Stomach (tissue), 9 donors: ENCODE measurements around the gene SHD. TPM values are rescaled to one million over a fixed set of nuclear protein-coding genes. Genes with fewer than 3 reads are reported as not detected.

Experiments
- DNase-seq, 2 donors: peaks; one replicate each; pipeline versions ENCODE4 v3.0.0 to v3.0.0-alpha.2; 2013 to 2019
- H3K27ac ChIP-seq, 5 donors: fragments of 200-600 bp in 4 of 5; sonication (generic) in 4 of 5; one replicate each; pipeline ENCODE4 v1.5.1; 2013 to 2019; ENCODE audit warnings: mild to moderate bottlenecking in 1 of 5, moderate library complexity in 1 of 5
- H3K27me3 ChIP-seq, 3 donors: fragments of 200-600 bp; sonication (generic); one replicate each; pipeline ENCODE4 v1.5.1; 2017 to 2019; ENCODE audit warnings: mixed run types in 1 of 3
- H3K36me3 ChIP-seq, 4 donors: fragments of 200-600 bp; sonication (generic); 1 replicate in 3 of 4; 2 replicates in 1 of 4; pipeline ENCODE4 v1.5.1; 2016 to 2019
- H3K4me1 ChIP-seq, 4 donors: fragments of 200-600 bp; sonication (generic); one replicate each; pipeline ENCODE4 v1.5.1; 2016 to 2019
- H3K4me3 ChIP-seq, 4 donors: fragments of 200-600 bp; sonication (generic) in 3 of 4; one replicate each; pipeline ENCODE4 v1.5.1; 2016 to 2019; ENCODE audit warnings: mild to moderate bottlenecking in 1 of 4
- H3K9me3 ChIP-seq, 4 donors: fragments of 200-600 bp; sonication (generic); one replicate each; pipeline ENCODE4 v1.5.1; 2016 to 2019
- EP300 ChIP-seq: sonication (generic); formaldehyde crosslinking; IDR thresholded peaks from one replicate; pipeline ENCODE4 v1.6.1; 2017; ENCODE audit warnings: antibody characterized with exemption
- POLR2A ChIP-seq, 4 donors: fragments of 450-650 bp; IDR thresholded peaks; one replicate each; pipeline ENCODE4 v1.6.1; 2016; ENCODE audit warnings: antibody characterized with exemption in 4 of 4, control low read depth in 2 of 4, mild to moderate bottlenecking in 1 of 4, moderate library complexity in 1 of 4
- POLR2AphosphoS5 ChIP-seq, 3 donors: sonication (generic); formaldehyde crosslinking; IDR thresholded peaks; one replicate each; pipeline ENCODE4 v1.6.1; 2016; ENCODE audit warnings: antibody characterized with exemption in 3 of 3
- WGBS, 5 donors: extraction: QIAGEN DNeasy Blood & Tissue Kit in 3 of 5; methylation state at CpG; one replicate each; pipeline versions ENCODE4 v1.1.5 to v1.1.7; 2013 to 2018; 5-methylcytosine and 5-hydroxymethylcytosine counted together
- intact Hi-C: fragments of 100-400 bp; cut with DNase I; formaldehyde crosslinking; loops from one replicate; pipeline ENCODE4 v1.15.1; 2023; ENCODE audit warnings: low total_unique reads
- polyA plus RNA-seq, 3 donors: library from polyadenylated mRNA; stranded (reverse); fragments of 200-250 nt; gene quantifications; one replicate each; pipeline ENCODE4 v1.2.3, GENCODE V29; 2013
- total RNA-seq, 5 donors: library from RNA; depleted of rRNA; stranded (reverse); fragments of >200 nt; gene quantifications; one replicate each; pipeline versions ENCODE4 v1.1.0 to v1.2.3, GENCODE V29; 2014 to 2016
- TF ChIP-seq, protein P1 (sequence below), 7 experiments: fragments of 450-650 bp in 4 of 7; fragments of 200-600 bp in 3 of 7; sonication (generic) in 3 of 7; IDR thresholded peaks; one replicate each; pipeline ENCODE4 v1.5.1; 2016 to 2019; ENCODE audit warnings: antibody characterized with exemption in 7 of 7, control low read depth in 2 of 7, mild to moderate bottlenecking in 1 of 7
- donor health status: healthy with polysubstance abuse.
- donor health status: Bipolar disorder and iron deficiency.
- donor health status: healthy.

Gene SHD
- total and polyA plus RNA-seq, 8 donors: 7.0 TPM; not detected in 7

DNA sequence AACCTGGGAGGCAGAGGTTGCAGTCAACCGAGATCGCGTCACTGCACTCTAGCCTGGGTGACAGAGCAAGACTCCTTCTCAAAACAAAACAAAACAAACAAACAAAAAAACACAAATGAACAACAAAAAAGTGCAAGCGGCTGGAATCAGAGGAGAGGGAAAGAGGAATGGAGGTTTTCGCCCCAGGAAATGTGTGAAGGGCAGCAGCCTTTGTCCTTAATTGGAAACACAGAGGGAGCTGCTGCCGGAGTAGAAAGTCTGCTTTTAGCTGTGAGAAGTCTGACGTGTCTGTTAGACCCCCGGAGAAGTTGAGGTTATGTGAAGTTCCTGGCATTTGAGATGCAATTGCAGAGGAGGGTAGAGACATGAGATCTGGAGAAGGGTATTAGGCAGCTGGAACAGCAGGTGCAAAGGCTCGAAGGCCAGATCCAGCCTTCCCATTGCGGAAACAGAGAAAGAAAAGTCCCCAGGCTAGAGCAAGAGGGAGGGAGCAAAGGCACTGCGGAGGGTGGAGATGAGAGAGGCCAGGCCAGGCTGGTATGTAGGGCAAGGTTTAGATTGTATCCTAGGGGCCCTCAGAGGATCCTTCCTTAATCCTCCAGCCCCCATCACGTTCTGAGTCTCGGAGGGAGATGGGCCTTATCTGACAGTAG lies 22.6 kb downstream of the SHD start:
- peak in 1 of 2 donors; percentile 44 for DNase-seq
- TF ChIP-seq, protein P1, sequence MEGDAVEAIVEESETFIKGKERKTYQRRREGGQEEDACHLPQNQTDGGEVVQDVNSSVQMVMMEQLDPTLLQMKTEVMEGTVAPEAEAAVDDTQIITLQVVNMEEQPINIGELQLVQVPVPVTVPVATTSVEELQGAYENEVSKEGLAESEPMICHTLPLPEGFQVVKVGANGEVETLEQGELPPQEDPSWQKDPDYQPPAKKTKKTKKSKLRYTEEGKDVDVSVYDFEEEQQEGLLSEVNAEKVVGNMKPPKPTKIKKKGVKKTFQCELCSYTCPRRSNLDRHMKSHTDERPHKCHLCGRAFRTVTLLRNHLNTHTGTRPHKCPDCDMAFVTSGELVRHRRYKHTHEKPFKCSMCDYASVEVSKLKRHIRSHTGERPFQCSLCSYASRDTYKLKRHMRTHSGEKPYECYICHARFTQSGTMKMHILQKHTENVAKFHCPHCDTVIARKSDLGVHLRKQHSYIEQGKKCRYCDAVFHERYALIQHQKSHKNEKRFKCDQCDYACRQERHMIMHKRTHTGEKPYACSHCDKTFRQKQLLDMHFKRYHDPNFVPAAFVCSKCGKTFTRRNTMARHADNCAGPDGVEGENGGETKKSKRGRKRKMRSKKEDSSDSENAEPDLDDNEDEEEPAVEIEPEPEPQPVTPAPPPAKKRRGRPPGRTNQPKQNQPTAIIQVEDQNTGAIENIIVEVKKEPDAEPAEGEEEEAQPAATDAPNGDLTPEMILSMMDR (IDR thresholded peaks at IDR 0.05): no peak
- TF ChIP-seq EP300 (no peak), POLR2AphosphoS5 (IDR thresholded peaks at IDR 0.05) (no peak), POLR2A (IDR thresholded peaks at IDR 0.05) (no peak)
- H3K4me3 ChIP-seq: no peak overlapping the region

DNA sequence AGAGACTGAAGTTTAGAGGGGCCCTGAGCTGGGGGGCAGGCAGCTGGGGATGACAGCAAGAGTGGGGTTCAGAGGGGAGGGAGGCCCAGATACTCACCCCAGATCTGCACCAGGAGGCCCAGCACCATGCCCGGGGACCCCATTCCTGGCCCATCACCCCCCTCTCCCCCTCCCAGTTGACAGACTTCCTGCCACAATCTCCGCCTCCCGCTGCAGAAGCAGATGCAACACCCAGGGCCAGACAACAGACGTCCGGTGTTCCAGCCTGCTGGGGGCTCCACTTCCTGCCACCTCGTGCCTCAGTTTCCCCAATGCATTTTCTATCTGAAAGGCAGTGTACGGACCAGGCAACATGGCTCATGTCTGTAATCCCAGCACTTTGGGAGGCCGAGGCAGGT lies 23.2 kb downstream of the SHD start, which contains the start of gene TMIGD2:
TSS of gene TMIGD2 (minus strand) at position 147 of the 398 bp plus-strand sequence. CDS start at position 143, 4 bp downstream.
- DNase-seq: no peak
- intact Hi-C loops: no loop called here
- no peak within 1 kb of the TSS for H3K27ac ChIP-seq
- no peaks in the 10 kb centered on the region for H3K9me3 ChIP-seq
- 46 to 68% (median 65%) methylated on average over 8 of the region's 8 CpGs for WGBS, 5 donors
- H3K4me3 ChIP-seq: no peak within 1 kb of the TSS
- TF ChIP-seq POLR2AphosphoS5 (IDR thresholded peaks at IDR 0.05) (no peak), EP300 (no peak), POLR2A (IDR thresholded peaks at IDR 0.05) (no peak)
- TF ChIP-seq, protein P1 (IDR thresholded peaks at IDR 0.05): no peak
- H3K36me3 ChIP-seq: no peaks in the 10 kb centered on the region
- peaks cover 0 to 10% (median 8%) of the 10 kb centered on the region in 4 donors for H3K4me1 ChIP-seq
- H3K27me3 ChIP-seq: peaks cover 9 to 52% (median 18%) of the 10 kb centered on the region in 3 donors

More for the DNA sequence above, 22.6 kb downstream of the SHD start:
- no peaks in the 10 kb centered on the region for H3K9me3 ChIP-seq
- H3K4me1 ChIP-seq: peaks cover 0 to 10% (median 8%) of the 10 kb centered on the region in 4 donors
- peaks cover 9 to 53% (median 18%) of the 10 kb centered on the region in 3 donors for H3K27me3 ChIP-seq
- WGBS, 5 donors: 47 to 55% (median 51%) methylated on average over 13 of the region's 13 CpGs
- intact Hi-C loops: no loop called here
- no peaks in the 10 kb centered on the region for H3K36me3 ChIP-seq
- no peak overlapping the region for H3K27ac ChIP-seq

DNA sequence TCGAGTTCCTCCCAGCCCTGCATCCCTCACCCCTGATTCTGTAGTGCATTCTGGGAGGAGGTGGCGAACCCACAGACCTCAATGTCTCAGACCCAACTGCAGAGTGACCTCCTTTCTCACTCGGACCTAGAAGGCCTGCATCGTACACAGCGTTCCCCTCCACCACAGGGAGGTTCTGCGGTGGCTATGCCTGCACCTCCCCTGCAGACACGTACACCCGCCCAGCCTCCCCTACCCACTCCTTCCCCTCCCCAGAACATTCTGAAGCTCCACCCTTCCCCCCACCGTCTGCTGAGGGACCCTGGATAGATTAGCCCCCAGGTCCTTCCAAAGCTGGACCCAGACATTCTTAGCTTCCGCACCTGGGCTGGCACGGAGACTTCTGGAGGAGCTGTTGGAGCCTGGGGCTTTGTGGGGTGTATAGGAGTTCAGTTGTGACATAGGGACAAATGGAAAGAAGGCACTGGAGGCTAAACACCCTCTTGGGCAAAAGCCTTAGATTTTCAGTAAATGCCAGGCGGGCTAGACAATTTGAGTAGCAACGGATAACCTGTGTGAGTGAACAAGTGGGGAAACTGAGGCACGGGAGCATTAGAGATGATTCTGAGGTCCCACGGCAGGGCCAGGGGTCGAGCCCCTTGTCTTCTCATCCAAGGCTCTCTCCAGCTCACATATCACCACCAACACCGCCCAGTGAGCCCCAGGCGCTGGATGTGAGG lies 24.9 kb downstream of the SHD start:
- H3K9me3 ChIP-seq: no peaks in the 10 kb centered on the region
- TF ChIP-seq POLR2A (IDR thresholded peaks at IDR 0.05) (no peak), EP300 (no peak), POLR2AphosphoS5 (IDR thresholded peaks at IDR 0.05) (no peak)
- TF ChIP-seq, protein P1 (IDR thresholded peaks at IDR 0.05): no peak
- H3K36me3 ChIP-seq: no peaks in the 10 kb centered on the region
- no peak for DNase-seq
- peaks cover 9 to 50% (median 18%) of the 10 kb centered on the region in 3 donors for H3K27me3 ChIP-seq
- no peak overlapping the region for H3K27ac ChIP-seq
- peaks cover 0 to 10% (median 8%) of the 10 kb centered on the region in 4 donors for H3K4me1 ChIP-seq
- peak overlapping the region; percentile 24 to 44 (median 32) for H3K4me3 ChIP-seq
- WGBS, 5 donors: 41 to 52% (median 49%) methylated on average over 13 to 18 of the region's 18 CpGs
- intact Hi-C loops: no loop called here

DNA sequence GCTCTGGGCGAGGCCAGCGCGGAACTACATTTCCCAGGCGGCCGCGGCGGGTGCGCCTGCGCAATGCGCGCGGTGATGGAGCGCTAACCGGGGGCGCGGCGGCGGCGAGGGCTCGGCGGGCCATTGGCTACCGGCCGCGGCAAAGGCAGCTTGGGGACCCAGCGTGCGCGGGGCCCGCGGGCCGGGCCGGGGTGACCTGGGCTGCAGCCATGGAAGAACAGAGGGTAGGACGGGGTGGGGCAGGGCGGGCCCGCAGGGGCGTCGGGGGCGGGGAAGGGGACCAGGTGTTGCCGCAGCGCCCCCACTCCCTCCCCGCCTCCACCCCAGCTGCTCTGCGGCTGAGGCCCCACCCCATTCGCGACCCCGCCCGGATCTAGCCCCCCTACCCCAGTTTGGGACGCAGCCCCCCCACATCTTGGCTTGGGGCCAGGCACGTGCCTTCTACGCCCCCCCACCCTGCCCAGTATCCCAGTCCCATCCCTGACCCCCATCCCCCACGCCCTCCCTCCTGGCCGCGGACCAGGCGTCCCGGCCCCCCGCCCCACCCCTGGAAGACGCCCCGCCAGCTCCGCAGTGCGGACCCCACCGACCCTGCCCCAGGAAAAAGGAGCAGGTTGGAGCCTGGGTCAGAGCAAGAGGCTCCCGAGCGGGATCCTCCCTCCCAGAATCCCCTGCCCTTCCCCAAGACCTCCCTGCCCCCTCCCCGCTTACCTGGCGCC lies 25.6 kb downstream of the SHD start, which contains the start of gene FSD1:
TSS of gene FSD1 (plus strand) at position 61 of the 719 bp plus-strand sequence. CDS start at position 210, 149 bp downstream.
- Histone ChIP-seq H3K36me3 (no peaks in the 10 kb centered on the region), H3K4me3 (peak within 1 kb of the TSS; percentile 24 to 44 (median 32)), H3K9me3 (no peaks in the 10 kb centered on the region), H3K27ac (no peak within 1 kb of the TSS), H3K27me3 (peaks cover 9 to 50% (median 18%) of the 10 kb centered on the region in 3 donors), H3K4me1 (peaks cover 0 to 10% (median 8%) of the 10 kb centered on the region in 4 donors)
- DNase-seq: peak in 1 of 2 donors; percentile 78
- TF ChIP-seq, protein P1 (IDR thresholded peaks at IDR 0.05): no peak
- TF ChIP-seq POLR2A (IDR thresholded peaks at IDR 0.05) (no peak), POLR2AphosphoS5 (IDR thresholded peaks at IDR 0.05) (no peak), EP300 (no peak)
- intact Hi-C loops: no loop called here
- WGBS, 5 donors: 3 to 7% (median 6%) methylated on average over 33 to 63 of the region's 63 CpGs
